Measurements from ENCODE around the gene PPM1L.

Gene PPM1L

GRCh38 chr3:160840590-160840989, 84.6 kb downstream of the PPM1L start:
- no peaks in the 10 kb centered on the region for H3K9me3 ChIP-seq (ENCODE audit: control insufficient read depth, low read length)
- H3K4me1 ChIP-seq (ENCODE audit: control insufficient read depth, insufficient read depth, low read length), result no peaks in the 10 kb centered on the region
- no peak overlapping the region for H3K9ac ChIP-seq (ENCODE audit: low read length)
- H3K4me3 ChIP-seq (ENCODE audit: low read length), result no peak overlapping the region
- no peaks in the 10 kb centered on the region for H3K27me3 ChIP-seq (ENCODE audit: control insufficient read depth, insufficient read depth, low read length)
- no peaks in the 10 kb centered on the region for H3K36me3 ChIP-seq (ENCODE audit: control insufficient read depth, insufficient read depth, low read length)

DNA sequence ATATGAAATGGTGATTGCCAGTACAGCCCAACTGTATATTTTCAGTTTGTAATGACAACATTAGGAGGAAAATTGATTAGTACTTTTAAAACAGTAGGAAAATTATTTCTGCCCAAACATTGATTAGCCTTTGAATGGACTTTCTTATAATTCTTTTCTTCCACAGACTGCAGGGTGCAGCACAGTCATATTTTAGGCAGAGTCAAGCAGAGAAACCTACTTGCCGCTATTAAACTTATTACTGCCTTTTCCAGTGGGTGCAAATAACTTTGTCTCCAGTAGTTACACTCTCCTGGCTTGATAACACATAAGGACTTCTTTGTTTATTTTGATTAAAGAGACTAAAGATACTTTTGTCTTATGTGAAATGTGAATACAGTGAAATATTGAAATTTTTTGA, 85.4 kb downstream of the PPM1L start:
- H3K27me3 ChIP-seq (ENCODE audit: control insufficient read depth, insufficient read depth, low read length), result no peaks in the 10 kb centered on the region
- H3K4me3 ChIP-seq (ENCODE audit: low read length), result no peak overlapping the region
- H3K9ac ChIP-seq (ENCODE audit: low read length), result no peak overlapping the region
- no peaks in the 10 kb centered on the region for H3K36me3 ChIP-seq (ENCODE audit: control insufficient read depth, insufficient read depth, low read length)
- H3K9me3 ChIP-seq (ENCODE audit: control insufficient read depth, low read length), result no peaks in the 10 kb centered on the region
- H3K4me1 ChIP-seq (ENCODE audit: control insufficient read depth, insufficient read depth, low read length), result no peaks in the 10 kb centered on the region

GRCh38 chr3:160842021-160843005, 86.3 kb downstream of the PPM1L start:
- Histone ChIP-seq H3K4me3 (ENCODE audit: low read length) (no peak overlapping the region), H3K4me1 (ENCODE audit: control insufficient read depth, insufficient read depth, low read length) (no peaks in the 10 kb centered on the region), H3K36me3 (ENCODE audit: control insufficient read depth, insufficient read depth, low read length) (no peaks in the 10 kb centered on the region), H3K9me3 (ENCODE audit: control insufficient read depth, low read length) (no peaks in the 10 kb centered on the region), H3K9ac (ENCODE audit: low read length) (no peak overlapping the region), H3K27me3 (ENCODE audit: control insufficient read depth, insufficient read depth, low read length) (no peaks in the 10 kb centered on the region)

DNA sequence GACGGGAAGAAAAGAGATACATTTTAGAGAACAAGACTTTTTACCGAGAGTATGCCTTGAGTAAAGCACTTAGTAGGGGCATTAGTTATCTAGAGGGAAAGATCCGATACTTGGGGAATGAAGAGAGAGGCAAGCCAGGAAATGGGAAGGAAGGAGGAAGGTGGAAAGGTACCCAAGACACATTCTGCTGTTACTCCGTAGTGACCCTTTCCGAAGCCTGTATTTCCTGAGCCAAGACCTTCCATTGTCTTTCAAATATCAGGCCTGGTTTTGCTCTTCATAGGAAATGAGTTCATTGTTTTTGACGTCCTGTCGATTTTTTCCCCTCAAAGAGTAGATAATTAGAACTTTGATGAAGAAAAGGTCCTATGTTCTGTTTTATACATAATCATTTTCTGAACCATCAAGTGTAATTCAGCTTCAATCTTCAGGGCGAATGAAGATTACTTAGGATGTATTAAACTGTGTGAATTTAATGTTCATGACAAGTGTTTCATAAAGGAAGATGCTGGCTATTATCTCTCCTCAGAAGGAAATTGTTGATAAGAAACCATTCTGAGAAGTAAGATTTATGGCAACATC, 95.7 kb downstream of the PPM1L start:
- Histone ChIP-seq H3K4me3 (ENCODE audit: low read length) (no peak overlapping the region), H3K4me1 (ENCODE audit: control insufficient read depth, insufficient read depth, low read length) (no peaks in the 10 kb centered on the region), H3K9ac (ENCODE audit: low read length) (no peak overlapping the region), H3K36me3 (ENCODE audit: control insufficient read depth, insufficient read depth, low read length) (no peaks in the 10 kb centered on the region), H3K9me3 (ENCODE audit: control insufficient read depth, low read length) (no peaks in the 10 kb centered on the region), H3K27me3 (ENCODE audit: control insufficient read depth, insufficient read depth, low read length) (no peaks in the 10 kb centered on the region)

GRCh38 chr3:160852856-160853255, 96.8 kb downstream of the PPM1L start:
- no peaks in the 10 kb centered on the region for H3K36me3 ChIP-seq (ENCODE audit: control insufficient read depth, insufficient read depth, low read length)
- no peaks in the 10 kb centered on the region for H3K4me1 ChIP-seq (ENCODE audit: control insufficient read depth, insufficient read depth, low read length)
- no peak overlapping the region for H3K4me3 ChIP-seq (ENCODE audit: low read length)
- H3K9me3 ChIP-seq (ENCODE audit: control insufficient read depth, low read length), result no peaks in the 10 kb centered on the region
- no peak overlapping the region for H3K9ac ChIP-seq (ENCODE audit: low read length)
- no peaks in the 10 kb centered on the region for H3K27me3 ChIP-seq (ENCODE audit: control insufficient read depth, insufficient read depth, low read length)

DNA sequence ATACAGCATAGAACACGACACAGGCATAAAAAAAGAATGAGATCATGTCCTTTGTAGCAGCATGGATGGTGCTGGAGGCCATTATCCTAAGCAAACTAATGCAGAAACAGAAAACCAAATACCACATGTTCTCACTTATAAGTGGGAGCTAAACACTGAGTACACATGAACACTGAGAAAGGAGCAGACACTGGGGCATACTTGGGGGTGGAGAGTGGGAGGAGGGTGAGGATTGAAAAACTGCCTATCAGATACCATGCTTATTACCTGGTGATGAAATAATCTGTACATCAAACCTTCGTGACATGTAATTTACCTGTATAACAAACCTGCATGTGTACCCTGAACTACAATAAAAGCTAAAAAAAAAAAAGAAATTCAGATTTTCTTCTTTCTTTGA, 100.4 kb downstream of the PPM1L start:
- H3K36me3 ChIP-seq (ENCODE audit: control insufficient read depth, insufficient read depth, low read length), result no peaks in the 10 kb centered on the region
- no peaks in the 10 kb centered on the region for H3K27me3 ChIP-seq (ENCODE audit: control insufficient read depth, insufficient read depth, low read length)
- H3K4me1 ChIP-seq (ENCODE audit: control insufficient read depth, insufficient read depth, low read length), result no peaks in the 10 kb centered on the region
- no peaks in the 10 kb centered on the region for H3K9me3 ChIP-seq (ENCODE audit: control insufficient read depth, low read length)
- no peak overlapping the region for H3K4me3 ChIP-seq (ENCODE audit: low read length)
- H3K9ac ChIP-seq (ENCODE audit: low read length), result no peak overlapping the region

GRCh38 chr3:160857476-160858119, 101.6 kb downstream of the PPM1L start:
- no peaks in the 10 kb centered on the region for H3K27me3 ChIP-seq (ENCODE audit: control insufficient read depth, insufficient read depth, low read length)
- H3K9me3 ChIP-seq (ENCODE audit: control insufficient read depth, low read length), result no peaks in the 10 kb centered on the region
- no peak overlapping the region for H3K9ac ChIP-seq (ENCODE audit: low read length)
- H3K4me3 ChIP-seq (ENCODE audit: low read length), result no peak overlapping the region
- H3K36me3 ChIP-seq (ENCODE audit: control insufficient read depth, insufficient read depth, low read length), result no peaks in the 10 kb centered on the region
- no peaks in the 10 kb centered on the region for H3K4me1 ChIP-seq (ENCODE audit: control insufficient read depth, insufficient read depth, low read length)

DNA sequence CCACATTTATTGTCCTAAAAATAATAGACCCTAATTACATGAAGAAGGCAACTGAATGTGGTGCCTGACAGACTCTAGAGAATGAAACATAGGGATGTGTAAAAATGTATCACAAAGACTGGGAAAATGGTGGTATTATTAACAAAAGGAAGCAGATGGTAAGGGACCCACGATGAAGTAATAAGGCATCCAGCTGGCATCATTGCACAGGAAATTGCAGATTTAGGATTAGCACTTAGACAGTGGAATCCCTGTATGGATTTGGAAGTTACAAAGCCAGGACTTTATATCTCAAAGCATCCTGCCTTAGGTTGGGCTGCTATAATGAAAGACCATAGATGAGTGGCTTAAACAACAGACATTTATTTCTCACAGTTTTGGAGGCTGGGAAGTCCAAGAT, 104.3 kb downstream of the PPM1L start:
- H3K9me3 ChIP-seq (ENCODE audit: control insufficient read depth, low read length), result no peaks in the 10 kb centered on the region
- H3K4me1 ChIP-seq (ENCODE audit: control insufficient read depth, insufficient read depth, low read length), result no peaks in the 10 kb centered on the region
- no peak overlapping the region for H3K4me3 ChIP-seq (ENCODE audit: low read length)
- H3K27me3 ChIP-seq (ENCODE audit: control insufficient read depth, insufficient read depth, low read length), result no peaks in the 10 kb centered on the region
- no peak overlapping the region for H3K9ac ChIP-seq (ENCODE audit: low read length)
- H3K36me3 ChIP-seq (ENCODE audit: control insufficient read depth, insufficient read depth, low read length), result no peaks in the 10 kb centered on the region

GRCh38 chr3:160869825-160870224, 113.8 kb downstream of the PPM1L start:
- H3K36me3 ChIP-seq (ENCODE audit: control insufficient read depth, insufficient read depth, low read length), result no peaks in the 10 kb centered on the region
- H3K9ac ChIP-seq (ENCODE audit: low read length), result no peak overlapping the region
- H3K27me3 ChIP-seq (ENCODE audit: control insufficient read depth, insufficient read depth, low read length), result no peaks in the 10 kb centered on the region
- no peaks in the 10 kb centered on the region for H3K9me3 ChIP-seq (ENCODE audit: control insufficient read depth, low read length)
- no peak overlapping the region for H3K4me3 ChIP-seq (ENCODE audit: low read length)
- no peaks in the 10 kb centered on the region for H3K4me1 ChIP-seq (ENCODE audit: control insufficient read depth, insufficient read depth, low read length)

GRCh38 chr3:160870327-160870726, 114.3 kb downstream of the PPM1L start:
- no peaks in the 10 kb centered on the region for H3K27me3 ChIP-seq (ENCODE audit: control insufficient read depth, insufficient read depth, low read length)
- H3K4me3 ChIP-seq (ENCODE audit: low read length), result no peak overlapping the region
- no peaks in the 10 kb centered on the region for H3K36me3 ChIP-seq (ENCODE audit: control insufficient read depth, insufficient read depth, low read length)
- H3K9ac ChIP-seq (ENCODE audit: low read length), result no peak overlapping the region
- H3K4me1 ChIP-seq (ENCODE audit: control insufficient read depth, insufficient read depth, low read length), result no peaks in the 10 kb centered on the region
- no peaks in the 10 kb centered on the region for H3K9me3 ChIP-seq (ENCODE audit: control insufficient read depth, low read length)

GRCh38 chr3:160874736-160875135, 118.7 kb downstream of the PPM1L start:
- Histone ChIP-seq H3K36me3 (ENCODE audit: control insufficient read depth, insufficient read depth, low read length) (no peaks in the 10 kb centered on the region), H3K27me3 (ENCODE audit: control insufficient read depth, insufficient read depth, low read length) (no peaks in the 10 kb centered on the region), H3K9me3 (ENCODE audit: control insufficient read depth, low read length) (no peaks in the 10 kb centered on the region), H3K4me3 (ENCODE audit: low read length) (no peak overlapping the region), H3K9ac (ENCODE audit: low read length) (no peak overlapping the region), H3K4me1 (ENCODE audit: control insufficient read depth, insufficient read depth, low read length) (no peaks in the 10 kb centered on the region)

GRCh38 chr3:160876643-160877042, 120.6 kb downstream of the PPM1L start:
- H3K9ac ChIP-seq (ENCODE audit: low read length), result no peak overlapping the region
- H3K9me3 ChIP-seq (ENCODE audit: control insufficient read depth, low read length), result no peaks in the 10 kb centered on the region
- H3K4me1 ChIP-seq (ENCODE audit: control insufficient read depth, insufficient read depth, low read length), result no peaks in the 10 kb centered on the region
- no peaks in the 10 kb centered on the region for H3K36me3 ChIP-seq (ENCODE audit: control insufficient read depth, insufficient read depth, low read length)
- H3K4me3 ChIP-seq (ENCODE audit: low read length), result no peak overlapping the region
- no peaks in the 10 kb centered on the region for H3K27me3 ChIP-seq (ENCODE audit: control insufficient read depth, insufficient read depth, low read length)

Data from mucosa of stomach (tissue), 1 donor.